ENCODE data around the gene PPP3R1. TPM values are rescaled to one million over a fixed set of nuclear protein-coding genes. Genes with fewer than 3 reads are reported as not detected.

PPP3R1 gene
- total and polyA plus RNA-seq, 2 of the 8 experiments (the other 6 are each of a cell fraction or from before 2014, with no cell fraction given): 9.3 to 85.1 TPM

GRCh38 chr2:68157402-68158133 lies 94.8 kb downstream of the PPP3R1 start, which contains the start of gene PNO1:
PNO1 (plus strand) TSS chr2:68157888; CDS start chr2:68157935, 47 bp downstream.
- CTCF ChIA-PET (ENCODE audit: partially characterized antibody): interaction anchor here (0.6 to 2.9 kb wide), 10 partner anchors 9 to 1837 kb away, joined by 3 to 11 read pairs (median 4); no protein-coding TSS in a partner anchor
- FAIRE-seq: peak; percentile 36
- POLR2A ChIA-PET (ENCODE audit: partially characterized antibody): interaction anchor here (0.6 to 3.7 kb wide), 24 partner anchors 12 to 309 kb away, joined by 3 to 57 read pairs (median 4); partner anchors contain the start of genes APLF, C1D, CNRIP1 and FBXO48
- TF ChIP-seq CREB1 (IDR thresholded peaks at IDR 0.05) (peak; percentile 90), KDM4A (IDR thresholded peaks at IDR 0.05; ENCODE audit: low read depth, low read length, severe bottlenecking) (peak; percentile 40), CTCF (IDR thresholded peaks at IDR 0.05; ENCODE audit: control extremely low read depth in 1 of 3, insufficient read depth in 1 of 3, low read depth in 1 of 3, low read length in 3 of 3) (no peak), ATF2 (IDR thresholded peaks at IDR 0.05; ENCODE audit: low read length) (peak; percentile 25; the same call in 1 of the 2 replicates)
- TF ChIP-seq, protein P1, sequence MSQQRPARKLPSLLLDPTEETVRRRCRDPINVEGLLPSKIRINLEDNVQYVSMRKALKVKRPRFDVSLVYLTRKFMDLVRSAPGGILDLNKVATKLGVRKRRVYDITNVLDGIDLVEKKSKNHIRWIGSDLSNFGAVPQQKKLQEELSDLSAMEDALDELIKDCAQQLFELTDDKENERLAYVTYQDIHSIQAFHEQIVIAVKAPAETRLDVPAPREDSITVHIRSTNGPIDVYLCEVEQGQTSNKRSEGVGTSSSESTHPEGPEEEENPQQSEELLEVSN (IDR thresholded peaks at IDR 0.05): peak; percentile 54; the same call in 1 of the 2 replicates

More at GRCh38 chr2:68157402-68158133, 94.8 kb downstream of the PPP3R1 start, which contains the start of gene PNO1:
- peak within 1 kb of the TSS; percentile 82 to 85 for H3K4me2 ChIP-seq (ENCODE audit: insufficient read depth in 1 of 2, low read depth in 2 of 2, low read length in 2 of 2)
- H3K23me2 ChIP-seq (ENCODE audit: low read depth, low read length): peaks cover 4% of the 10 kb centered on the region
- H3K4ac ChIP-seq (replicated peaks; ENCODE audit: insufficient read length, low read depth, low read length): peak within 1 kb of the TSS; percentile 39
- no peak within 1 kb of the TSS for H2AK5ac ChIP-seq (ENCODE audit: low read depth, low read length)
- H4K5ac ChIP-seq (ENCODE audit: insufficient read length, low read depth, low read length): peak within 1 kb of the TSS; percentile 87
- H4K20me1 ChIP-seq (replicated peaks in 1 of 2; ENCODE audit: control insufficient read depth in 1 of 2, insufficient read depth in 2 of 2, low read length in 2 of 2): peaks cover 0 to 2% of the 10 kb centered on the region in 2 experiments
- H2BK15ac ChIP-seq (ENCODE audit: low read length): no peak within 1 kb of the TSS
- H3K36me3 ChIP-seq (ENCODE audit: control insufficient read depth in 2 of 4, insufficient read depth in 4 of 4, low read length in 3 of 4): peaks cover 5 to 29% (median 24%) of the 10 kb centered on the region in 4 experiments; a peak in 6 of 8 replicates
- H2BK120ac ChIP-seq (replicated peaks; ENCODE audit: low read depth, low read length): no peak within 1 kb of the TSS
- H2AFZ ChIP-seq (ENCODE audit: low read length): peak within 1 kb of the TSS; percentile 99
- H3K9me3 ChIP-seq (ENCODE audit: insufficient read depth in 2 of 2, low read depth in 1 of 2, low read length in 1 of 2): no peaks in the 10 kb centered on the region
- H3K14ac ChIP-seq (ENCODE audit: insufficient read length): no peak within 1 kb of the TSS
- peak within 1 kb of the TSS; percentile 35 for H3K56ac ChIP-seq (replicated peaks; ENCODE audit: insufficient read length, low read depth, low read length)
- H3K4me1 ChIP-seq (replicated peaks in 1 of 4; ENCODE audit: control insufficient read depth in 3 of 4, insufficient read depth in 4 of 4, low read length in 3 of 4): peaks cover 0 to 2% (median 1%) of the 10 kb centered on the region in 4 experiments; a peak in 2 of 7 replicates
- no peak within 1 kb of the TSS; the same call in 1 of the 2 replicates for H2BK20ac ChIP-seq (ENCODE audit: low read length)
- H2BK12ac ChIP-seq (ENCODE audit: low read depth, low read length): peak within 1 kb of the TSS; percentile 88; the same call in 1 of the 2 replicates
- H3K27ac ChIP-seq (ENCODE audit: low read depth, low read length): peak within 1 kb of the TSS; percentile 100
- H3K27me3 ChIP-seq (replicated peaks in 1 of 4; ENCODE audit: control insufficient read depth in 3 of 4, extremely low read depth in 1 of 4, insufficient read depth in 3 of 4, low read length in 3 of 4): no peaks in the 10 kb centered on the region
- H3K23ac ChIP-seq (ENCODE audit: insufficient read length): no peak within 1 kb of the TSS
- H2BK5ac ChIP-seq (ENCODE audit: low read depth, low read length): peak within 1 kb of the TSS; percentile 98
- peak; percentile 86 to 96 for DNase-seq (ENCODE audit: low read depth in 1 of 2, low spot score in 2 of 2)
- peak within 1 kb of the TSS; percentile 70 for H4K91ac ChIP-seq (replicated peaks; ENCODE audit: insufficient read length, low read length)
- peaks cover 6 to 50% of the 10 kb centered on the region in 2 experiments for H3K79me2 ChIP-seq (ENCODE audit: control insufficient read depth in 1 of 2, insufficient read depth in 2 of 2, low read length in 2 of 2)
- H3K79me1 ChIP-seq (ENCODE audit: low read depth, low read length): peaks cover 4% of the 10 kb centered on the region
- peak within 1 kb of the TSS; percentile 93; the same call in 1 of the 2 replicates for H4K8ac ChIP-seq (ENCODE audit: extremely low read depth, insufficient read depth, low read length)
- 1% methylated on average over 38 of the region's 44 CpGs; no CpG with 5 or more reads in 1 of the 2 experiments for WGBS, 2 experiments (ENCODE audit: extremely low coverage in 1 of 2, insufficient coverage in 1 of 2, insufficient read length in 1 of 2, insufficient replicate concordance in 2 of 2, low coverage in 1 of 2, low lambda C conversion rate in 2 of 2, missing lambda C conversion rate in 1 of 2)
- H3K4me3 ChIP-seq (ENCODE audit: extremely low read depth in 1 of 4, insufficient read depth in 2 of 4, low read depth in 3 of 4, low read length in 4 of 4): peak within 1 kb of the TSS; percentile 91 to 99 (median 95)
- peak within 1 kb of the TSS; percentile 88 to 98 (median 96) for H3K9ac ChIP-seq (replicated peaks in 1 of 4; ENCODE audit: extremely low read depth in 1 of 4, low read depth in 3 of 4, low read length in 3 of 4)
- H3K18ac ChIP-seq (ENCODE audit: extremely low read depth, low read length): peak within 1 kb of the TSS; percentile 93

All from H1 (cell line).